ENCODE data around the gene TCF7L1.

TCF7L1 gene

GRCh38 chr2:85184990-85185389, 51.8 kb downstream of the TCF7L1 start:
- in situ Hi-C loops (cut with MboI; ENCODE audit: low pct_unique_long_range_greater_than_20kb, low sequenced_read_pairs, unreplicated experiment) = no loop called here
- TF ChIP-seq CTCF (IDR thresholded peaks at IDR 0.05; ENCODE audit: extremely low read depth, insufficient read depth, missing control alignments) = no peak

GRCh38 chr2:85185431-85185940, 52.3 kb downstream of the TCF7L1 start:
- no peak for TF ChIP-seq CTCF (IDR thresholded peaks at IDR 0.05; ENCODE audit: extremely low read depth, insufficient read depth, missing control alignments)
- DNase-seq (ENCODE audit: low spot score) = no peak
- in situ Hi-C loops (cut with MboI; ENCODE audit: low pct_unique_long_range_greater_than_20kb, low sequenced_read_pairs, unreplicated experiment) = no loop called here

More at GRCh38 chr2:85184990-85185389, 51.8 kb downstream of the TCF7L1 start:
- DNase-seq (ENCODE audit: low spot score) = no peak

GRCh38 chr2:85187069-85187468, 53.9 kb downstream of the TCF7L1 start:
- no peak for DNase-seq (ENCODE audit: low spot score)
- in situ Hi-C loops (cut with MboI; ENCODE audit: low pct_unique_long_range_greater_than_20kb, low sequenced_read_pairs, unreplicated experiment) = no loop called here
- no peak for TF ChIP-seq CTCF (IDR thresholded peaks at IDR 0.05; ENCODE audit: extremely low read depth, insufficient read depth, missing control alignments)

- DNase-seq (ENCODE audit: low spot score) = no peak
- no peak for TF ChIP-seq CTCF (IDR thresholded peaks at IDR 0.05; ENCODE audit: extremely low read depth, insufficient read depth, missing control alignments)
- in situ Hi-C loops (cut with MboI; ENCODE audit: low pct_unique_long_range_greater_than_20kb, low sequenced_read_pairs, unreplicated experiment) = no loop called here
These were observed 55.7 kb downstream of the TCF7L1 start for GRCh38 chr2:85188852-85189251.

GRCh38 chr2:85189606-85190270, 56.5 kb downstream of the TCF7L1 start:
- TF ChIP-seq CTCF (IDR thresholded peaks at IDR 0.05; ENCODE audit: extremely low read depth, insufficient read depth, missing control alignments) = no peak
- DNase-seq (ENCODE audit: low spot score) = no peak
- in situ Hi-C loops (cut with MboI; ENCODE audit: low pct_unique_long_range_greater_than_20kb, low sequenced_read_pairs, unreplicated experiment) = no loop called here

- in situ Hi-C loops (cut with MboI; ENCODE audit: low pct_unique_long_range_greater_than_20kb, low sequenced_read_pairs, unreplicated experiment) = no loop called here
- no peak for TF ChIP-seq CTCF (IDR thresholded peaks at IDR 0.05; ENCODE audit: extremely low read depth, insufficient read depth, missing control alignments)
- DNase-seq (ENCODE audit: low spot score) = no peak
These were observed 58.0 kb downstream of the TCF7L1 start for GRCh38 chr2:85191157-85191556.
